BLaER1 treated with 17β-estradiol and CSF1 and Interleukin-3, amounts not matched to agents 10 nM and 100 nM (cell line): ENCODE results near the gene GPX4.
"Not testable (repeated sequence)": the region's sequence is repeated elsewhere in the genome, so short reads cannot be mapped to it uniquely, and the experiment has no call there.

Experiments used
- H3K27ac ChIP-seq, 11 experiments: shearing (Covaris generic); formaldehyde crosslinking; 2 replicates each; pipeline ENCODE4 v1.8.1; 2022
- H3K27me3 ChIP-seq, 11 experiments: shearing (Covaris generic); formaldehyde crosslinking; 2 replicates each; pipeline ENCODE4 v1.8.1; 2022
- H3K36me3 ChIP-seq, 11 experiments: shearing (Covaris generic); formaldehyde crosslinking; 2 replicates each; pipeline ENCODE4 v1.8.1; 2022
- H3K4me1 ChIP-seq, 10 experiments: shearing (Covaris generic); formaldehyde crosslinking; 2 replicates each; pipeline ENCODE4 v1.8.1; 2022
- H3K4me2 ChIP-seq, 11 experiments: shearing (Covaris generic); formaldehyde crosslinking; 2 replicates each; pipeline ENCODE4 v1.8.1; 2022
- H3K4me3 ChIP-seq, 10 experiments: shearing (Covaris generic); formaldehyde crosslinking; 2 replicates each; pipeline ENCODE4 v1.8.1; 2022
- H3K9ac ChIP-seq, 11 experiments: shearing (Covaris generic); formaldehyde crosslinking; 2 replicates each; pipeline ENCODE4 v1.8.1; 2022
- H3K9me3 ChIP-seq, 11 experiments: shearing (Covaris generic); formaldehyde crosslinking; replicated peaks in 1 of 11; 2 replicates each; pipeline ENCODE4 v1.8.1; 2022
- H4K20me1 ChIP-seq, 11 experiments: shearing (Covaris generic); formaldehyde crosslinking; 2 replicates each; pipeline ENCODE4 v1.8.1; 2022
- Cebpa-rat ChIP-seq, 11 experiments: shearing (Covaris generic); IDR thresholded peaks; 2 replicates each; pipeline ENCODE4 v1.8.1; 2022

GPX4 gene

DNA sequence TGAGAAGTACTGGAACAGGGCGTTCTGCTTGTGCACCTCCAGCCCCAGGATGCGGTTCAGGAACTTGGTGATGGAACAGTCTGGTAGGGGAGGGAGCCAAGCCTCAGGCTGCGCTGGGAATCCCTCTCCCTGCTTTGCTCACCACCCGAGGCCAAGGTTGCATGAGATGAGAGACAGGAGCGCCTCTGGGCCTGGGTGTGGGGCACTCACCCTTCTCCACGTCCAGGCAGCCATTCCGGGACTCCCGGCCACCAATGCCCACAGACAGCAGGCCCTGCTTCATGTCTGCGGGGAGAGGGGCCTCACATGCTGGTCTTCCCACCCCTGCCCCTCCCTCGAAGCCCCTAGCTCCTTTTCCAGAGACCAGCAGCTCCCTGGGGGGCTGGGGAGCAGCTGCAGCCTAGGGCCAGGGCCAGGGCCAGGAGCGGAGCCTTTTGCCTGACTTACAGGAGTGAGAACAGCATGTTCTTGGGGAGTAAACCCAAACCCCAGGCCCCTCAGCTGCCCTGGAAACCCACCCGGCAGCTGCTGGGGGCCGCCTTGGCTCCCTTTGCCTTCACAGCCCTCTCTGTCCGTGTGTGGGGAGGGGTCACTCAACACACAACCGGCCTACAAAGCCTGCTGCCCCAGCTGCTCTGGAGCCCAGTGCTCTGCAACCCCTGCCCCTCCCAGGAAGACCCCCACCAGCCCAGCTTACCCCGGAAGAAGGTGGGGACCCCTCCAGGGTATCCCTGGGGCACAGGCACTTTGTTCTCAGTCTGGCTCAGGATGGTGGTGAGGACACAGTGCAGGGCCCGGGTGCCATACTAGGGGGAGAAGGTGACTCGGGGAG is 7.2 kb downstream of the GPX4 start:
- no peak for TF ChIP-seq Cebpa-rat (IDR thresholded peaks at IDR 0.05)
- Histone ChIP-seq H3K9me3 (no peaks in the 10 kb centered on the region), H3K9ac (peak overlapping the region in 4 of 11 experiments; percentile 1 to 27 (median 26); a peak in 2 of 22 replicates), H4K20me1 (peaks cover 50 to 100% (median 68%) of the 10 kb centered on the region in 11 experiments), H3K27me3 (no peaks in the 10 kb centered on the region), H3K4me2 (no peak overlapping the region), H3K4me1 (peaks cover 31 to 52% (median 45%) of the 10 kb centered on the region in 10 experiments), H3K4me3 (no peak overlapping the region), H3K27ac (peak overlapping the region in 3 of 11 experiments; percentile 5 to 35 (median 21); a peak in 3 of 22 replicates), H3K36me3 (peaks cover 45 to 91% (median 73%) of the 10 kb centered on the region in 11 experiments)

GRCh38 chr19:1111641-1112267 is 8.0 kb downstream of the GPX4 start:
- no peak for TF ChIP-seq Cebpa-rat (IDR thresholded peaks at IDR 0.05)
- Histone ChIP-seq H3K27me3 (no peaks in the 10 kb centered on the region), H3K4me2 (no peak overlapping the region), H3K9me3 (no peaks in the 10 kb centered on the region), H4K20me1 (peaks cover 43 to 100% (median 61%) of the 10 kb centered on the region in 11 experiments), H3K9ac (no peak overlapping the region), H3K4me1 (peaks cover 24 to 46% (median 38%) of the 10 kb centered on the region in 10 experiments), H3K36me3 (peaks cover 45 to 91% (median 73%) of the 10 kb centered on the region in 11 experiments), H3K4me3 (no peak overlapping the region), H3K27ac (no peak overlapping the region)

GRCh38 chr19:1112268-1113029 is 8.7 kb downstream of the GPX4 start:
- Histone ChIP-seq H3K27ac (peak overlapping the region in 4 of 11 experiments; percentile 11 to 40 (median 27); a peak in 3 of 22 replicates), H3K4me2 (peak overlapping the region in 5 of 11 experiments; percentile 6 to 69 (median 32); a peak in 6 of 22 replicates), H3K36me3 (peaks cover 45 to 91% (median 73%) of the 10 kb centered on the region in 11 experiments), H3K4me1 (peaks cover 17 to 39% (median 31%) of the 10 kb centered on the region in 10 experiments), H3K4me3 (no peak overlapping the region), H3K27me3 (no peaks in the 10 kb centered on the region), H3K9me3 (no peaks in the 10 kb centered on the region), H3K9ac (0 out of 22 replicates have a peak overlapping the region, but pooled peaks of 1 of the 11 experiments have one; percentile 33), H4K20me1 (peaks cover 36 to 100% (median 54%) of the 10 kb centered on the region in 11 experiments)
- TF ChIP-seq Cebpa-rat (IDR thresholded peaks at IDR 0.05): no peak

GRCh38 chr19:1113030-1113985 is 9.5 kb downstream of the GPX4 start:
- Histone ChIP-seq H4K20me1 (peaks cover 30 to 100% (median 47%) of the 10 kb centered on the region in 11 experiments; a peak in 21 of 22 replicates), H3K4me1 (peaks cover 11 to 33% (median 25%) of the 10 kb centered on the region in 10 experiments), H3K36me3 (peaks cover 47 to 93% (median 76%) of the 10 kb centered on the region in 11 experiments), H3K9me3 (no peaks in the 10 kb centered on the region), H3K4me2 (peak overlapping the region; percentile 50 to 88 (median 70)), H3K9ac (peak overlapping the region; percentile 1 to 70 (median 33); a peak in 10 of 22 replicates), H3K27ac (peak overlapping the region in 7 of 11 experiments; percentile 12 to 47 (median 40); a peak in 8 of 22 replicates), H3K4me3 (0 out of 20 replicates have a peak overlapping the region, but pooled peaks of 1 of the 10 experiments have one; percentile 9), H3K27me3 (no peaks in the 10 kb centered on the region)
- TF ChIP-seq Cebpa-rat (IDR thresholded peaks at IDR 0.05): no peak

DNA sequence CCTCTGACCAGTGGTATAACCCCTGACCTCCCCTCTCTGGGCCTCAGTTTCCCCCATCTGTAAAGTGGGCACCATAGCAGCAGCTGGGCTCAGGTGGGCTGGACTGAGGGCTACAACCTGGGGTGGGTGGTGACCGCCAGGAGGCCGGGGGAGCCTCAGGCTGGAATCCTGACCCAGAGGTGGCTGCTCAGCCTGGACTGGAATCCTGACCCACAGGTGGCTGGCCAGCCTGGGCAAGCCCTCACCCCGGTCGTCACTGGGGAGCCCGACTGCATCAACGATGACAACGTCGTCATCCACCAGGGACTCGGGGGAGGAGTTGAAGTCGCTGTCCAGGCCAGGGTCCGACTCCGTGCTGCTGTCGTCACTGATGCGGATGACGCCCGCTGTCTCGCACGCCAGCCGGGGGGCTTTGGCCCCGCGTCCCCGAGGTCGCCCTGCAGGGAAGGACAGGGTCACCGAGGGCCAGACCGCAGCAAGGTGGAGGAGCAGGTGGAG is 10.2 kb downstream of the GPX4 start:
- peak overlapping the region in 9 of 11 experiments; percentile 1 to 70 (median 33); a peak in 7 of 22 replicates for H3K9ac ChIP-seq
- H3K4me2 ChIP-seq: peak overlapping the region; percentile 50 to 88 (median 70); a peak in 21 of 22 replicates
- peaks cover 7 to 28% (median 20%) of the 10 kb centered on the region in 10 experiments for H3K4me1 ChIP-seq

GRCh38 chr19:1114728-1115127 is 10.9 kb downstream of the GPX4 start:
- peaks cover 52 to 95% (median 80%) of the 10 kb centered on the region in 11 experiments for H3K36me3 ChIP-seq
- not testable (repeated sequence) for H3K9ac ChIP-seq, H3K27ac ChIP-seq, H3K9me3 ChIP-seq, H3K4me3 ChIP-seq, H3K27me3 ChIP-seq, H3K4me2 ChIP-seq
- peaks cover 24 to 100% (median 34%) of the 10 kb centered on the region in 11 experiments; a peak in 21 of 22 replicates for H4K20me1 ChIP-seq
- peaks cover 7 to 26% (median 18%) of the 10 kb centered on the region in 10 experiments for H3K4me1 ChIP-seq

More for the DNA sequence above, 10.2 kb downstream of the GPX4 start:
- Histone ChIP-seq H3K36me3 (peaks cover 48 to 93% (median 78%) of the 10 kb centered on the region in 11 experiments), H3K27ac (peak overlapping the region in 5 of 11 experiments; percentile 12 to 47 (median 36); a peak in 4 of 22 replicates), H3K9me3 (no peaks in the 10 kb centered on the region), H4K20me1 (peaks cover 27 to 100% (median 41%) of the 10 kb centered on the region in 11 experiments; a peak in 21 of 22 replicates), H3K4me3 (no peak overlapping the region), H3K27me3 (no peaks in the 10 kb centered on the region)
- TF ChIP-seq Cebpa-rat (IDR thresholded peaks at IDR 0.05): no peak

GRCh38 chr19:1115646-1116420 is 12.0 kb downstream of the GPX4 start:
- no peak overlapping the region for H3K4me2 ChIP-seq
- H4K20me1 ChIP-seq: peaks cover 18 to 100% (median 23%) of the 10 kb centered on the region in 11 experiments; a peak in 21 of 22 replicates
- H3K4me3 ChIP-seq: no peak overlapping the region
- no peak for TF ChIP-seq Cebpa-rat (IDR thresholded peaks at IDR 0.05)
- no peaks in the 10 kb centered on the region for H3K27me3 ChIP-seq
- H3K4me1 ChIP-seq: peaks cover 7 to 26% (median 18%) of the 10 kb centered on the region in 10 experiments
- H3K36me3 ChIP-seq: peaks cover 64 to 95% (median 80%) of the 10 kb centered on the region in 11 experiments
- H3K9me3 ChIP-seq: no peaks in the 10 kb centered on the region
- H3K27ac ChIP-seq: no peak overlapping the region
- peak overlapping the region in 2 of 11 experiments; percentile 34 to 45; a peak in 3 of 22 replicates for H3K9ac ChIP-seq
